Measurements from ENCODE around the gene ANAPC4. TPM values are rescaled to one million over a fixed set of nuclear protein-coding genes. Genes with fewer than 3 reads are reported as not detected.

The ANAPC4 gene
- polyA plus RNA-seq, 1 donor (not counting 4 experiments of a cell fraction or from before 2014, with no cell fraction given) = 26.9 TPM

DNA sequence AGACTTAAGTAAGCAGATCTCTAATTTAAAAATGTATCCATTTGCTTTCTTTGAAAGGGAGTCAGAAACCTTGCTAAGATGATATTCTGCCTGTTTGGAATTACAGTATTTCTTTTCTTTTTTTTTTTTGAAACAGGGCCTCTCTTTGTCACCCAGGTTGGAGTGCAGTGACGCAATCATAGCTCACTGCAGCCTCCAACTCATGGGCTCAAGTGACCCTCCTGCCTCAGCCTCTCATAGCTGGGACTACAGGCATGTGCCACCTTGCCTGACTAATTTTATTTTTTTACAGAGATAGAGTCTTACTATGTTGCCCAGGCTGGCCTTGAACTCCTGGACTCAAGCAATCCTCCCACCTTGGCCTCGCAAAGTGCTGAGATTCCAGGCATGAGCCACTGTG, 40.0 kb downstream of the ANAPC4 start:
- dilution Hi-C loops (cut with MboI; ENCODE audit: extremely low pct_ligation_motif_present, low sequenced_read_pairs) = no loop called here
- no peaks in the 10 kb centered on the region for H3K9me3 ChIP-seq (ENCODE audit: control insufficient read depth, low read depth, low read length)
- peaks cover 0 to 6% of the 10 kb centered on the region in 2 experiments for H3K36me3 ChIP-seq (ENCODE audit: control insufficient read depth in 2 of 2, extremely low read depth in 1 of 2, insufficient read depth in 2 of 2, low read length in 2 of 2)
- H3K4me2 ChIP-seq (ENCODE audit: control insufficient read depth, extremely low read depth, insufficient read depth, low read depth, low read length) = no peak overlapping the region
- no peaks in the 10 kb centered on the region for H3K79me2 ChIP-seq (ENCODE audit: control insufficient read depth, insufficient read depth, low read length)
- H3K9ac ChIP-seq (ENCODE audit: control insufficient read depth, extremely low read depth, insufficient read depth, low read length) = no peak overlapping the region
- FAIRE-seq = no peak
- no peak overlapping the region for H3K27ac ChIP-seq (ENCODE audit: control insufficient read depth, insufficient read depth, low read length)
- no peak overlapping the region for H3K4me3 ChIP-seq (ENCODE audit: control insufficient read depth in 2 of 3, extremely low read depth in 1 of 3, insufficient read depth in 2 of 3, low read depth in 1 of 3, low read length in 3 of 3)
- no peaks in the 10 kb centered on the region for H3K4me1 ChIP-seq (ENCODE audit: control insufficient read depth, extremely low read depth, insufficient read depth, low read length)
- no peaks in the 10 kb centered on the region for H3K9me1 ChIP-seq (ENCODE audit: control insufficient read depth, extremely low read depth, insufficient read depth, low read length)
- no peak overlapping the region for H2AFZ ChIP-seq (ENCODE audit: control insufficient read depth, low read length)
- H4K20me1 ChIP-seq (ENCODE audit: control insufficient read depth, extremely low read depth, insufficient read depth, low read length) = no peaks in the 10 kb centered on the region
- TF ChIP-seq, protein P1, sequence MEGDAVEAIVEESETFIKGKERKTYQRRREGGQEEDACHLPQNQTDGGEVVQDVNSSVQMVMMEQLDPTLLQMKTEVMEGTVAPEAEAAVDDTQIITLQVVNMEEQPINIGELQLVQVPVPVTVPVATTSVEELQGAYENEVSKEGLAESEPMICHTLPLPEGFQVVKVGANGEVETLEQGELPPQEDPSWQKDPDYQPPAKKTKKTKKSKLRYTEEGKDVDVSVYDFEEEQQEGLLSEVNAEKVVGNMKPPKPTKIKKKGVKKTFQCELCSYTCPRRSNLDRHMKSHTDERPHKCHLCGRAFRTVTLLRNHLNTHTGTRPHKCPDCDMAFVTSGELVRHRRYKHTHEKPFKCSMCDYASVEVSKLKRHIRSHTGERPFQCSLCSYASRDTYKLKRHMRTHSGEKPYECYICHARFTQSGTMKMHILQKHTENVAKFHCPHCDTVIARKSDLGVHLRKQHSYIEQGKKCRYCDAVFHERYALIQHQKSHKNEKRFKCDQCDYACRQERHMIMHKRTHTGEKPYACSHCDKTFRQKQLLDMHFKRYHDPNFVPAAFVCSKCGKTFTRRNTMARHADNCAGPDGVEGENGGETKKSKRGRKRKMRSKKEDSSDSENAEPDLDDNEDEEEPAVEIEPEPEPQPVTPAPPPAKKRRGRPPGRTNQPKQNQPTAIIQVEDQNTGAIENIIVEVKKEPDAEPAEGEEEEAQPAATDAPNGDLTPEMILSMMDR (optimal IDR thresholded peaks at IDR 0.05 in 1 of 3, IDR thresholded peaks at IDR 0.05 in 1 of 3, conservative IDR thresholded peaks at IDR 0.05 in 1 of 3; ENCODE audit: extremely low read depth in 1 of 3, insufficient read depth in 2 of 3, low read length in 3 of 3) = no peak
- no peak for TF ChIP-seq EZH2 (IDR thresholded peaks at IDR 0.05; ENCODE audit: low read length)
- DNase-seq (ENCODE audit: low read depth, low spot score) = no peak
- H3K27me3 ChIP-seq (ENCODE audit: control insufficient read depth, extremely low read depth, insufficient read depth, low read length) = no peaks in the 10 kb centered on the region

DNA sequence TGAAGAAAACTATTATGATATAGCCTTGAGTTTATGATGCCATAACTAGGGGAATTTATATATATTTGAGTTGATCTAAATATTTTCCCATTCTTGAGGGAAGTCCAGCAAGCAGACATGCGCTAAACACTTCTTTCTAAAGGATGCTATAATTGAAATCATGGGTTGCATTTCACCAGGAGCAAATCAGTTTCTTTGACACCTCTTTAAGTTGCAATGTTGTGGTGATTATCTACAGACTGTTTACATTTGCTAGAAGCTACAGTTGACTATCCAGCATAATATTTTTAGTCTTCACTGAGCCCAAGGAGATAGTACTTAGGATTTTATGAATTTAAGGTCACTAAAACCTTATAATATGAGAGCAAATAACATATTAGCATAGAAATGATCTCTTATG, 43.9 kb downstream of the ANAPC4 start:
- no peaks in the 10 kb centered on the region for H3K9me1 ChIP-seq (ENCODE audit: control insufficient read depth, extremely low read depth, insufficient read depth, low read length)
- FAIRE-seq (no peak), DNase-seq (ENCODE audit: low read depth, low spot score) (no peak)

More for the DNA sequence above, 43.9 kb downstream of the ANAPC4 start:
- H3K4me3 ChIP-seq (ENCODE audit: control insufficient read depth in 2 of 3, extremely low read depth in 1 of 3, insufficient read depth in 2 of 3, low read depth in 1 of 3, low read length in 3 of 3) = no peak overlapping the region
- H2AFZ ChIP-seq (ENCODE audit: control insufficient read depth, low read length) = no peak overlapping the region
- peaks cover 0 to 3% of the 10 kb centered on the region in 2 experiments for H3K36me3 ChIP-seq (ENCODE audit: control insufficient read depth in 2 of 2, extremely low read depth in 1 of 2, insufficient read depth in 2 of 2, low read length in 2 of 2)
- H3K27me3 ChIP-seq (ENCODE audit: control insufficient read depth, extremely low read depth, insufficient read depth, low read length) = no peaks in the 10 kb centered on the region
- H3K4me2 ChIP-seq (ENCODE audit: control insufficient read depth, extremely low read depth, insufficient read depth, low read depth, low read length) = no peak overlapping the region
- no peak overlapping the region for H3K27ac ChIP-seq (ENCODE audit: control insufficient read depth, insufficient read depth, low read length)
- TF ChIP-seq, protein P1 (optimal IDR thresholded peaks at IDR 0.05 in 1 of 3, IDR thresholded peaks at IDR 0.05 in 1 of 3, conservative IDR thresholded peaks at IDR 0.05 in 1 of 3; ENCODE audit: extremely low read depth in 1 of 3, insufficient read depth in 2 of 3, low read length in 3 of 3) = no peak
- no peak for TF ChIP-seq EZH2 (IDR thresholded peaks at IDR 0.05; ENCODE audit: low read length)
- dilution Hi-C loops (cut with MboI; ENCODE audit: extremely low pct_ligation_motif_present, low sequenced_read_pairs) = no loop called here
- no peaks in the 10 kb centered on the region for H3K4me1 ChIP-seq (ENCODE audit: control insufficient read depth, extremely low read depth, insufficient read depth, low read length)
- H4K20me1 ChIP-seq (ENCODE audit: control insufficient read depth, extremely low read depth, insufficient read depth, low read length) = no peaks in the 10 kb centered on the region
- no peak overlapping the region for H3K9ac ChIP-seq (ENCODE audit: control insufficient read depth, extremely low read depth, insufficient read depth, low read length)
- H3K9me3 ChIP-seq (ENCODE audit: control insufficient read depth, low read depth, low read length) = no peaks in the 10 kb centered on the region
- no peaks in the 10 kb centered on the region for H3K79me2 ChIP-seq (ENCODE audit: control insufficient read depth, insufficient read depth, low read length)

Data from keratinocyte (primary cell).